ENCODE measurements around the gene USP49.

Gene USP49

GRCh38 chr6:41805830-41806774 is 89.1 kb downstream of the USP49 start:
- DNase-seq, result no peak

- DNase-seq, result no peak
Measured at GRCh38 chr6:41801380-41801779, 93.8 kb downstream of the USP49 start.

GRCh38 chr6:41799559-41799911 is 95.6 kb downstream of the USP49 start:
- DNase-seq, result no peak

- no peak for DNase-seq
Measured at GRCh38 chr6:41798901-41799558, 96.1 kb downstream of the USP49 start.

- DNase-seq, result no peak
Measured at GRCh38 chr6:41796474-41796873, 98.7 kb downstream of the USP49 start.

- DNase-seq, result no peak
Measured at GRCh38 chr6:41791984-41792383, 103.2 kb downstream of the USP49 start.

GRCh38 chr6:41791305-41791704 is 103.9 kb downstream of the USP49 start:
- DNase-seq, result no peak

GRCh38 chr6:41790045-41790444 is 105.1 kb downstream of the USP49 start:
- no peak for DNase-seq

- DNase-seq, result no peak
Measured at GRCh38 chr6:41789390-41789724, 105.8 kb downstream of the USP49 start.

- DNase-seq, result peak; percentile 90
Measured at GRCh38 chr6:41787219-41787917, 107.8 kb downstream of the USP49 start, which contains the start of gene TOMM6. Gene TOMM6 (plus strand): TSS chr6:41787694. CDS start chr6:41787698, 4 bp downstream.

GRCh38 chr6:41786451-41787218 is 108.5 kb downstream of the USP49 start:
- peak; percentile 68 for DNase-seq

- no peak for DNase-seq
Measured at GRCh38 chr6:41785689-41786450, 109.3 kb downstream of the USP49 start.

GRCh38 chr6:41785254-41785653 is 109.9 kb downstream of the USP49 start:
- DNase-seq, result no peak

GRCh38 chr6:41784581-41785171 is 110.5 kb downstream of the USP49 start:
- no peak for DNase-seq

- no peak for DNase-seq
Measured at GRCh38 chr6:41783106-41783780, 111.9 kb downstream of the USP49 start.

- DNase-seq, result no peak
Measured at GRCh38 chr6:41781366-41781730, 113.8 kb downstream of the USP49 start.

- peak; percentile 35 for DNase-seq
Measured at GRCh38 chr6:41780551-41781365, 114.4 kb downstream of the USP49 start, which contains the start of gene PRICKLE4. Gene PRICKLE4 (plus strand): TSS chr6:41780782. CDS start chr6:41783474, 2,692 bp downstream.

GRCh38 chr6:41779788-41780550 is 115.2 kb downstream of the USP49 start, which contains the start of gene FRS3:
Gene FRS3 (minus strand): TSS chr6:41779900. CDS start chr6:41776987, 2,913 bp downstream.
- DNase-seq, result peak; percentile 95

GRCh38 chr6:41779336-41779735 is 115.8 kb downstream of the USP49 start:
- DNase-seq, result no peak

Data from NCI-H1105 (cell line).